HG03108 (cell line): ENCODE results near the gene METTL16.
A peak's percentile ranks its signal among the peaks of the same experiment; 100 is the strongest.
"Not testable (repeated sequence)": the region's sequence is repeated elsewhere in the genome, so short reads cannot be mapped to it uniquely, and the experiment has no call there.

Experiments used
- ATAC-seq: cut with Tn5 transposase; IDR thresholded peaks from one replicate; pipeline ENCODE4 v1.9.1; 2021; ENCODE audit warnings: moderate library complexity; ENCODE audit not compliant: unreplicated experiment

METTL16 gene, protein sequence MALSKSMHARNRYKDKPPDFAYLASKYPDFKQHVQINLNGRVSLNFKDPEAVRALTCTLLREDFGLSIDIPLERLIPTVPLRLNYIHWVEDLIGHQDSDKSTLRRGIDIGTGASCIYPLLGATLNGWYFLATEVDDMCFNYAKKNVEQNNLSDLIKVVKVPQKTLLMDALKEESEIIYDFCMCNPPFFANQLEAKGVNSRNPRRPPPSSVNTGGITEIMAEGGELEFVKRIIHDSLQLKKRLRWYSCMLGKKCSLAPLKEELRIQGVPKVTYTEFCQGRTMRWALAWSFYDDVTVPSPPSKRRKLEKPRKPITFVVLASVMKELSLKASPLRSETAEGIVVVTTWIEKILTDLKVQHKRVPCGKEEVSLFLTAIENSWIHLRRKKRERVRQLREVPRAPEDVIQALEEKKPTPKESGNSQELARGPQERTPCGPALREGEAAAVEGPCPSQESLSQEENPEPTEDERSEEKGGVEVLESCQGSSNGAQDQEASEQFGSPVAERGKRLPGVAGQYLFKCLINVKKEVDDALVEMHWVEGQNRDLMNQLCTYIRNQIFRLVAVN

DNA sequence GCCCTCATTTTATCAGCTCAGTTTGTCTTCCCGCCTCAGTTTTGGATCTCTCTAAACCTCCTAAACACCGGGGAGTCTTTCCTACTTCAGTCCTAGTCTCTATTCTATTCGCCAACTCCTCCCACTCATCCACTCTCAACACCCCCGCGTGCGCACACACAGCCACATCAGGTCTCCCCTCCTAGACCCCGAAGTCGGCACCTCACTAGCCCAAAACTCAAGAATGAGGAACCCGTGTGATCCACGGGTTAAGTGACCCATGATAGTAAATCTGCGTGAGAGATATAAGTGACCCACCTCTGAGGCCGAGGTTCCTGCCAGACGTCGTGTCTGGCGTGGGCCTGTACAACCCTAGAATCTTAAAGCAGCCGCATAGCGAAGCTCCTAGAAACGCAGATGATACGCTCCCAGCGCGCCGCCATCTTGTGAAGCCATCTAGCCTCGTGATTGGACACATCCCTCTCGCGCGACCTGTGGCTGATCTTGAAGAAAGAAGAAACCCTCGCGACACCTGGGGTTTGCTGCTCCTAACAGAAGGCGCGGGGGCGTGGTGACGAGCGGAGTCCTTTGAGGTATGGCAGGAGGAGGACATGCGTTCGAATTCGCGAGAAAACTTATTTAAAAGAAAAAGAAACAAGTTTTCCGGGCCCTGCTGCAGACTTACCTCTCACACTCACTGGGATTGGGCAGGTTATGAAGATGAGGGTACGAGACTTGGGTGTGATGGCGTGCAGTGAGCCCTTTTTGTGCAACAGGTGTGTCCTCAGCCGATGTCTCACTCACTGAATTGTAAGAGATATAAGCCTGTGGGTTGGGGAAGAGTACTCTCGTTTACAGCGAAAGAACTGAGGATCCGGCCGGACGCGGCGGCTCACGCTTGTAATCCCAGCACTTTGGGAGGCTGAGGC is at the start of gene METTL16:
Gene METTL16 (minus strand): TSS at position 427 of the 908 bp plus-strand sequence. CDS start 9,557 bp downstream, outside the sequence.
- peak; percentile 94 for ATAC-seq

DNA sequence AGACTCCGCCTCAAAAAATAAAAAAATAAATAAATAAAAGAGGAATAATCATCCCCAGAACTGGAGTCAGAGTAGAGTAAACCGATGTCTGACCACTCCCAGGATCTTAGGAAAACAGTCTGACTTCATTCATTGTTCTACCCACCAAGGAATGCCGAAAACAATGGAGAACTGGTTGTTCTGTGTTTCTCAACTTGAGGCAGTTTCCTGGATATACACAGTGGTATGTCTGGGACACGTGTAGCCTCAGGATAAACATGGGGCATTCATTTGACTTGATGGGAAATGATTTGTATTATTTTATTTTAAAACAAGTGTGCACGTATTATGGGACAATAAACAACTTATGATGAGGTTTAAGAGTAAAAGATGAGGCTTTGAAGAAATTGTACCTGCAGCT is 49.0 kb upstream of the METTL16 start:
- ATAC-seq = no peak

DNA sequence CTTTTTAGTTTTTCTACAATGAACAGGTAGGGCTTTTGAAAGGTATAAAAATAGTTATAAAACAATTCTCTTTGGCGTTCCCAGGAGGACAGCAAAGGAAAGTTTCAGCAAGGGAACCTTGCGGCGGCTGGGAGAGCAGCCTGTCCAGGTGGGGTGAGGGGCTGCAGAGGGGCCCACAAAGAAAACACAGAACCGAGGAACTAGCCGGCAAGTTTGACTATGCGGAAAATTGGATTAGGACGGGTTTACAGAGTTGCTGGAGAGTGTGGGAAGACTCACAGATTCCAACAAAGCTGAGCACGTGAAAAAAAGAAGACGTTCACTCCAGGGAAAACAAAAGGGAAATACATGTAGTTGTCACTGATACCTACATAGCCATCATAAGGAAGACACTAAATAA is 40.2 kb upstream of the METTL16 start:
- no peak for ATAC-seq

DNA sequence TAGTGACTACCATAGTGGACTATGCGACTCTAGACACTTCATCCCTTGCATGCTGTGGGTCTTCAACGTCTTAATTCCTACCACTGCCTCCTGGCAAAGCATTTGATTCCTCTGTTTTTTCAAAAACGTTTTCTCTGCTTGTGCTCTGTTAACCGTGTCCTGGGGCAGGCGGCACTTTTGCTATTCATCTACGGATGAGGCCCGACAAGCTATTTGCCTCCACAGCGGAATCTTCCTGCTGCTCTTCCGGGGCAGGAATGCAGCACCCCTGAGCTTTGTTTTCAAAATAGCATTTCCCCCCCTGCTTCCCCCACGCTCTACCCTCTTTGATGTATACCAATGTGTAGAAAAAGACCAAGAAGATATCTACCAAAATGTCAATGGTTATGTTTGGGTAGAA is 39.8 kb upstream of the METTL16 start:
- no peak for ATAC-seq

DNA sequence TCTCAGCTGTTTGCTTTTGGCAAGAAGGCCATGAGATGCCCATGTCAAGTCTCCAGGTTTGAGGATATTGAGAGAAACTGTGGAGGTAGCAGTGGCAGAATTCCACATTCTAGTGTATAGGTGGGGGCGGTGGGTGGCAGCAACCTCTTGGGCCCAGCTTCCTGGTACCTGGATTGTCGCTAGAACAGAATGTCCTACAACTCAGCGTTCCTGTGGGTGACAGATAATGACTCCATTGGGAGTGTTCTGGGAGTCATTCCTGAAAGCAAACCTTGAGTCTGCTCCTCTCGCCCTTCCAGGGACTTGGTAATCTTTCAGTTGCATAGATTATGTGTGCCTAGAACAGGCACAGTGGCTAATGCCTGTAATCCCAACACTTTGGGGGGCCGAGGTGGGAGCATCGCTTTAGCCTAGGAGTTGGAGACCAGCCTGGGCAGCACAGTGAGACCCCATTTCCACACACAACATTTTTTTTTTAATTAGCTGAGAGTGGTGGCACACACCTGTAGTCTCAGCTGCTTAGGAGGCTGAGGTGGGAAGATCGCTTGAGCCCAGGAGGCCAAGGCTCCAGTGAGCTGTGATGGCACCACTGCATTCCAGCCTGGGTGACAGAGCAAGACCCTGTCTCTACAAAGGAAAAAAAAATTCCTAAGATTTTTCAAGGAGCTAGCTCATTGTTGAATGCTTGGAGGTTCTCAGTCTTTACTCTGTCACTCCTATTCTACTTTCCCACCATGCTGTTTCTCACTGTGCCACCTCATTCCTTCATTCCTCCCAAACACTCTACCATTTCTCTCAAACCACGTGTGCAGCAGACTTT is 37.9 kb upstream of the METTL16 start:
- ATAC-seq = no peak

DNA sequence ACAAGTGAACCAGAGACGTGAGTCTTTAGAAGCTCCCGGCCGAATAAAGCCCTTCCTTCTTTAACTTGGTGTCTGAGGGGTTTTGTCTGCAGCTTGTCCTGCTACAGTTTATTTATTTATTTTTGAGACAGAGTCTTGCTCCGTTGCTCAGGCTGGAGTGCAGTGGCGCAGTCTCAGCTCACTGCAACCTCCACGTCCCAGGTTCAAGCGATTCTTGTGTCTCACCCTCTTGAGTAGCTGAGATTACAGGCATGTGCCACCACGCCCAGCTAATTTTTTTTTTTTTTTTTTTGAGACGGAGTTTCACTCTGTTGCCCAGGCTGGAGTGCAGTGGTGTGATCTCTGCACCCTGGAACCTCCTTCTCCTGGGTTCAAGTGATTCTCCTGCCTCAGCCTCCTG is 36.3 kb upstream of the METTL16 start:
- not testable (repeated sequence) for ATAC-seq

DNA sequence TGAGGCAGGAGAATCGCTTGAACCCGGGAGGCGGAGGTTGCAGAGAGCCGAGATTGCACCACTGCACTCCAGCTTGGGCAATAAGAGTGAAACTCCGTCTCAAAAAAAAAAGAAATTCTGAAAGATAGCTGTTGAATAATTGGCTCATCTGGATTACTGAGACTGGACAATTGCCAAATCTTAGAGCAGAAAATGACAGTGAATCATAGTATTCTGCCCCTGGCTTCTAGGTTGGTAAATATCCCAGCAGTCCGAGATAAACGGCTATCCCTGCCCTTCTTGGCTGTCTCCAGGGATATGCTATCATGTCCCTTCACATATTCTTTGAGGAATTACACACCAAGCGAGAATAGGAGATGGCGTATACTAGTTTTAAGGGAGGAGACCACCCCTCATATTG is 35.5 kb upstream of the METTL16 start:
- ATAC-seq = no peak

DNA sequence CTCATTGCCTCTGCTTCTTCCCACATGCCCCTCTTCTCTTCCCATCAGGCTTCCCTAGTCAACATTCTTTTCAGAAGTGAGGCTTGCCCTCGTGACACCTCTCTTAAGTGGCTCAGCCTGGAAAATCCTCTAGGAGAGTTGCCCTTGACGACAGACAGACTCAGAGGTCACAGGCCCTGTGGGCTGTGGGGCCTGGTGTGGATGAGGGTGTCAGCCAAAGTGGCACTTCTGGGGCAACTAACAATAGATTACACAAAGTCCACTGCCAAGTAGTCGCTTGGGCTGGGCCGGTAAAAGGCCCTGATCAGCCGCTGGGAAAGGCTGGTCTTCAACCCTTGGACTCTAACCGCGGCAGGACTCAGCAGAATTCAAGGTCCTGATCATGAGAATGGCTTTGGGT is 33.7 kb upstream of the METTL16 start:
- no peak for ATAC-seq

DNA sequence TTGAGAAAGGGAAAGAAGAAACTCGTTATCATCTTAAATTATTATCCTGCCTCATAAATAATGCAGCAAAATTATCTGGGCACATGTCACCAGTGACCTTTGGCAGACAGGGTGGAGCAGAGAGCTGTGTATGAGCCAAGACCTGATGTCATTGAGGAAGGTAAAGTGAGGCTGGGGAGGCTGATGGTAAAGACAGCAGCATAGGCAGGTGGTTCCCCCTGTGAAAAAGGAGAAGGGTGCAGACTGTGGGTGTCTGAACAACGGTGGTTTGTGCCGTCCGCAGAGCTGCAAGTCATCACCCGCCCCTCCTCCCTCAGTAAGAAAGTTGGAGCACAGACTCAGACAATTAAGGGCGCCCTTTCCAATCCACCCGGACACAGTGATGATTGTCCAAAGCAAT is 30.8 kb upstream of the METTL16 start:
- ATAC-seq = no peak

DNA sequence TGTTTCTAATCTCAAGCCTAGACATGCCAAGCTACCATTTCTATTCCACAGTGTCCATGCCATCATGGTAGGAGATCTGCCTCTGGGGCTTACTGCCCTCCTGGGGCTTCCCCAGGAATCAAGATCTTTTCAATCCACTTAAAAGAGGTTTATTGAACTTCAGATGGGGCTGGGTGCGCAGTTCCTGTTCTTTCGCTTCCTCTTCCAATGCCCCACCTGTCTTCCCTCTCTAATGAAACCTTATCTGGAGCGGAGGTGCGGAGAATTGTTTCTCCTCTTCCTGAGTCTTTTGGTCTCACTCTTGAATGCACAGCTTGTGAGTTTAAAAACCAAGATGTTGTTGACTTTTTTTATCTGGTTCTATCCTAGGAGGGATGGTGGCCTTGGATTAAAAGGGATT is 30.4 kb upstream of the METTL16 start:
- no peak for ATAC-seq

DNA sequence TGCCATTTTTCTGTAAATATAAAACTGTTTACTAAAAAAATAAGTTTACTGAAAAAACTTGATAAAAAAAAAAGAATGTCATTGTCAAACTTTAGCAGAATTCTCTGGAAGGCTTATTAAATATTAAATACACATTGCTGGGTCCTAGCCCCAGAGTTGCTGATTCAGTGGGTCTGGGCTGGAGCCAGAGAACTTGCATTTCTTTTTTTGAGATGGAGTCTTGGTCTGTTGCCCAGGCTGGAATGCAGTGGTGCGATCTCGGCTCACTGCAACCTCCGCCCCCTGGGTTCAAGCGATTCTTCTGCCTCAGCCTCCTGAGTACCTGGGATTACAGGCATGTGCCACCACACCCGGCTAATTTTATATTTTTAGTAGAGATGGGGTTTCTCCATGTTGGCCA is 25.9 kb upstream of the METTL16 start:
- ATAC-seq = not testable (repeated sequence)

DNA sequence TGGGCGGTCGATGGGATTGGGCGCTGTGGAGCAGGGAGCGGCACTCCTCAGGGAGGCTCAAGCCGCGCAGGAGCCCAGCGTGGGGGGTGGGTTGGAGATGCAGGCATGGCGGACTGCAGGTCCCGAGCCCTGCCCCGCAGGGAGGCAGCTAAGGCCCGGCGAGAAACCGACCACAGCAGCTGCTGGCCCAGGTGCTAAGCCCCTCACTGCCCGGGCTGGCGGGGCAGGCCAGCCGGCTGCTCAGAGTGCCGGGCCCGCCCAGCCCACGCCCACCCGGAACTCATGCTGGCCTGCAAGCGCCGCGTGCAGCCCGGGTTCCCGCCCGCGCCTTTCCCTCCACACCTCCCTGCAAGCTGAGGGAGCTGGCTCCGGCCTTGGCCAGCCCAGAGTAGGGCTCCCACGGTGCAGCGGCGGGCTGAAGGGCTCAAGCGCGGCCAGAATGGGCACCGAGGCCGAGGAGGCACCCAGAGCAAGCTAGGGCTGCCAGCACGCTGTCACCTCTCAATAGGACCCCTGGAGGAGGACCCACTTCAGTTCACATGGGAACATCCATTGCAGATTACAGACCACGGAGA is 20.5 kb upstream of the METTL16 start:
- no peak for ATAC-seq

DNA sequence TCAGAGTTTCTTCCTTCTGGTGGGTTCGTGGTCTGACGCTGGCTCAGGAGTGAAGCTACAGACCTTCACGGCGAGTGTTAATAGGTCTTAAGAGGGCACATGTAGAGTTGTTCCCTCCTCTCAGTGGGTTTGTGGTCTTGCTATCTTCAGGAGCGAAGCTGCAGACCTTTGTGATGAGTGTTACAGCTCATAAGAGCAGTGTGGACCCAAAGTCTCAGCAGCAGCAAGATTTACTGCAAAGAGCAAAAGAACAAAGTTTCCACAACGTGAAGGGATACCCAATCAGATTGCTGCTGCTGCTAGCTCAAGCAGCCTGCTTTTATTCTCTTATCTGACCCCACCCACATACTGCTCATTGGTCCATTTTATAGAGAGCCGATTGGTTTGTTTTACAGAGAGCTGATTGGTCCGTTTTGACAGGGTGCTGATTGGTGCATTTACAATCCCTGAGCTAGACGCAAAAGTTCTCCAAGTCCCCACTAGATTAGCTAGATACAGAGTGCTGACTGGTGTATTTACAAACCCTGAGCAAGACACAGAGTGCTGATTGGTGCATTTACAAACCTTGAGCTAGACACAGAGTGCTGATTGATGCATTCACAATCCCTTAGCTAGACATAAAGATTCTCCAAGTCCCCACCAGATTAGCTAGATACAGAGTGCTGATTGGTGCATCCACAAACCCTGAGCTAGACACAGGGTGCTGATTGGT is 19.7 kb upstream of the METTL16 start:
- not testable (repeated sequence) for ATAC-seq

DNA sequence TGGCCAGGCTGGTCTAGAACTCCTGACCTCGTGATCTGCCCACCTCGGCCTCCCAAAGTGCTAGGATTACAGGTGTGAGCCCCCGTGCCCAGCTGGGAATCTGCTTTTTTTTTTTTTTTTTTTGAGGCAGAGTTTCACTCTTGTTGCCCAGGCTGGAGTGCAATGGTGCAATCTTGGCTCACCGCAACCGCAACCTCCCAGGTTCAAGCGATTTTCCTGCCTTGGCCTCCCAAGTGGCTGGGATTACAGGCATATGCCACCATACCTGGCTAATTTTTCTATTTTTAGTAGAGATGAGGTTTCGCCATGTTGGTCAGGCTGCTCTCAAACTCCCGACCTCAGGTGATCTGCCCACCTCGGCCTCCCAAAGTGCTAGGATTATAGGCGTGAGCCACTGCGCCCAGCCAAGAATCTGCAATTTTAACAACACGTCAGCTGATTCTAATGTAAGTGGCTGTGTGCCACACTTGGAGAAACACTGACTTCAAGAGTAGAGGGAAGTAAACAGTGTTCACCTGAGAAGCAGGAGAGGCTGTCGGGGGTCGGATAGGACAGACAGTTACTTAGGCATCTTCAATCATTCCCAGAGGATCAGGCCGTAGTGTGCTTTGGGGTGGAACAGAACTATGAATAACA is 10.2 kb upstream of the METTL16 start:
- not testable (repeated sequence) for ATAC-seq

DNA sequence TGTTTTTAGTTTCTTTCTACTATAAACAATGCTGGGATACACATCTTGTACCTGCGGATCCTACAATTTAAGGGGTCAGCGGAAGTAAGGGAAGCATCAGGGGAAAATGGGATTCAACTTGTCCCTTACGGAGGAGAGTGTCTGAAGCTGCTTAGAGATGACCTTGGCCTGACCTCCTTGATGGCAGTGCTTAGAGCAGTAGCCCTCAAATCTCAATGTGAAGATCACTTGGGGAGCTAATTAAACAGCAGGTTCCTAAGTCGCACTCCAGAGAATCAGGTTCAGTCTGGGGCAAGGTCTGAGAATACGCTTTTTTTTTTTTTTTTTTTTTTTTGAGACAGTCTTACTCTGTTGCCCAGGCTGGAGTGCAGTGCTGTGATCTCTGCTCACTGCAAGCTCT is 9.6 kb upstream of the METTL16 start:
- ATAC-seq = no peak

DNA sequence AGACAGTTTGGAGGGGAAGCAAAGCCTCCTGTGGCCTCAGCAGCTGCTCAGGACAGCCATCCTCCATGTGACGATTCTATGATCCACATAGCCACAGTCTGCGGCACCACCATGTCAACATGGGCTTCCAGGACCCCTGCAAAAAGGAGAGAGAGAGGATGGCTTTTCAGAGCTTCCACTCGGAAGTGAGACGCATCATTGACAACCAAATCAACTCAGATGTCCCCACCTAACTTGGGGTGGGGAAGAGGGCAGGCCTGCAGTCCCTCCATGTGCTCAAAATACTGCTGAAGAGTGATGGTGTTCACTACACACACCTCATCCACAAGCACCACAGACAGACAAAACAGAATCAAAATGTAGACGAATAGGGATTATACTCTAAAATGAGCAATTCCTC is 5.9 kb upstream of the METTL16 start:
- ATAC-seq = no peak

DNA sequence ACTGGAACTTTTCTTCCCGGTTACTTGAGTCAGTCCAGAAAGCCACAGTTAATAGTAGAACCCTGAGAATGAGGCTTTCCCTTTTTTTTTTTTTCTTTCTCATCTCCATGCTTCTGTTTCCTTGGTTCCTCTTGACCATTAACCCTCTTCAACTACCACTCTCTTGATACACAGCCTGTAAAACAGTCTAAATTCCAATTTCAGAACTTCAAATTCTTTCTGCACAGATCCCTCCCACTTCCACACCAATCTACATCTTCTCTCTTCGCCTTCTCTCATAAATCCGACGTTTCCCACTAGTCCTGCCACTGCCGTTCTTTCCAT is 588 bp downstream of the METTL16 start:
- no peak for ATAC-seq

DNA sequence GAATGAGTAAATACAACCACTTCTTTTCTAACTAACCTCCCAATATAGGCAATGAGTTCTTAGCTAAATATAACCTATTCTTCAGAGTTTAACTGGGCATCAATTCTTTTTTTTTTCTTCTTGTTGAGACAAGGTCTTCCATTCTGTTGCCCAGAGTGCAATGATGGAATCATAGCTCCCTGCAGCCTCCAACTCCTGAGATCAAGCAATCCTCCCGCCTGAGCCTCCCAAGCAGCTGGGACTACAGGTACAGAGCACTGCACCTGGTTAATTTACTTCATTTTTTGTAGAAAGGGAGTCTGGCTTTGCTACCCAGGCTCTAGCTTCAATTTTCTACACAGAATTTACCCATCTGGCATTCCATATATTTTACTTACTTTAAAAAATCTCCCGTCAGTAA is 1.1 kb downstream of the METTL16 start:
- ATAC-seq = no peak

DNA sequence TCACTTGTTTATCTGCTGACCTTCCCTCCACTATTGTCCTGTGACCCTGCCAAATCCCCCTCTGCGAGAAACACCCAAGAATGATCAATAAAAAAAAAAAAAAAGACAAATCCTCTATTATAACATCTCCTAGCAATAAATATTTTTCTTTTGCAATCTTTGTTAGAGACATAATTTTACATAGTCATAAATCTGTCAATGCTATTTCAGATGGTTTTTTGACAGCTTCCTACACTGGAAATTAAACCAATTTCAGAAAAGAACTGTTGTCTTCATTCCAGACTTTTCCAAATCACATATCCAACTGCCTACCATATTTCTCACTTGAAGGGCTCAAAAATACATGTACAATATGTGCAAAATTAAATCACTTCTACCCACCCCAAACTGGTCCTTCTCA is 3.7 kb downstream of the METTL16 start:
- ATAC-seq = no peak
